Measurements from ENCODE around the gene FKBP8. TPM values are rescaled to one million over a fixed set of nuclear protein-coding genes. Genes with fewer than 3 reads are reported as not detected.

Gene FKBP8
- total RNA-seq, 1 experiment from 2014 or later, result 184 TPM

DNA sequence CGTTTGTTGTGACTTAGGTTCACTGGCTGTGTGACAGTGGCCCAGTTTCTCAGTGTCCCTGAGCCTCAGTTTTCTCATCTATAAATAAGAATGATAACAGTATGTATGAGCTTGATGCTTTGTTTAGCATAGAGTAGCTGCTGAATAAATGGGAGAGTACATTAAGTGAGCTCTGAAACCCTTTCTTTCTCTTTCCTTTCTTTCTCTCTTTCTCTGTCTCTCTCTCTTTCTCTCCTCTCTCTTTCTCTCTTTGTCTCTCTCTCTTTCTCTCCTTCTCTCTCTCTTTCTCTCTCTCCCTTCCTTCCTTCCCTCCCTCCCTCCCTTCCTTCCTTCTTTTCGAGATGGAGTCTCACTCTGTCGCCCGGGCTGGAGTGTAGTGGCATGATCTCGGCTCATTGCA lies 16.3 kb upstream of the FKBP8 start:
- POLR2A ChIA-PET, result no interaction called here

GRCh38 chr19:18558604-18559003 lies 15.2 kb upstream of the FKBP8 start:
- H3K9me3 Mint-ChIP-seq (ENCODE audit: unreplicated experiment), result no peaks in the 10 kb centered on the region
- CTCF ChIA-PET, result interaction anchor here (1.6 to 1.7 kb wide), 2 partner anchors 39 to 70 kb away, joined by 9 to 12 read pairs; no protein-coding TSS in a partner anchor
- Histone ChIP-seq H3K4me3 (ENCODE audit: low read depth, low read length) (peak overlapping the region; percentile 98), H3K36me3 (ENCODE audit: control insufficient read depth, insufficient read depth, low read length) (no peaks in the 10 kb centered on the region), H3K27me3 (replicated peaks; ENCODE audit: control insufficient read depth, insufficient read depth, low read length) (no peaks in the 10 kb centered on the region), H3K4me1 (no peaks in the 10 kb centered on the region), H3K9me3 (no peaks in the 10 kb centered on the region)
- DNase-seq, result no peak
- H3K4me3 Mint-ChIP-seq (ENCODE audit: unreplicated experiment), result peak overlapping the region; percentile 70
- no peaks in the 10 kb centered on the region for H3K4me1 Mint-ChIP-seq (ENCODE audit: low read depth, unreplicated experiment)
- no peaks in the 10 kb centered on the region for H3K27me3 Mint-ChIP-seq (ENCODE audit: insufficient read depth, unreplicated experiment)
- TF ChIP-seq CTCF (IDR thresholded peaks at IDR 0.05; ENCODE audit: insufficient read depth in 1 of 2, low read depth in 1 of 2, low read length in 1 of 2, severe bottlenecking in 1 of 2, unreplicated experiment in 1 of 2), result no peak
- H3K36me3 Mint-ChIP-seq (ENCODE audit: insufficient read depth, unreplicated experiment), result peaks cover 6% of the 10 kb centered on the region
- intact Hi-C loops (cut with micrococcal nuclease; ENCODE audit: unreplicated experiment), result loop anchor here (5.0 kb wide), 1 partner anchor 36 kb away; the partner anchor contains the start of gene ELL
- peak overlapping the region; percentile 60 for H3K27ac Mint-ChIP-seq (ENCODE audit: unreplicated experiment)
- no TSS peak for BruUV-seq (replicated peaks)
- POLR2A ChIA-PET, result interaction anchor here (1.4 to 1.8 kb wide), 2 partner anchors 12 to 31 kb away, joined by 10 to 12 read pairs; partner anchors contain the start of gene UBA52

More for the DNA sequence above, 16.3 kb upstream of the FKBP8 start:
- H3K9me3 Mint-ChIP-seq (ENCODE audit: unreplicated experiment), result no peaks in the 10 kb centered on the region
- Histone ChIP-seq H3K36me3 (ENCODE audit: control insufficient read depth, insufficient read depth, low read length) (peaks cover 2% of the 10 kb centered on the region; the same call in 1 of the 2 replicates), H3K27me3 (replicated peaks; ENCODE audit: control insufficient read depth, insufficient read depth, low read length) (no peaks in the 10 kb centered on the region), H3K9me3 (no peaks in the 10 kb centered on the region), H3K4me1 (no peaks in the 10 kb centered on the region), H3K4me3 (ENCODE audit: low read depth, low read length) (no peak overlapping the region)
- CTCF ChIA-PET, result no interaction called here
- BruUV-seq (replicated peaks), result no TSS peak
- DNase-seq, result no peak
- peaks cover 16% of the 10 kb centered on the region for H3K36me3 Mint-ChIP-seq (ENCODE audit: insufficient read depth, unreplicated experiment)
- H3K4me3 Mint-ChIP-seq (ENCODE audit: unreplicated experiment), result no peak overlapping the region
- intact Hi-C loops (cut with micrococcal nuclease; ENCODE audit: unreplicated experiment), result loop anchor here (5.0 kb wide), 1 partner anchor 37 kb away; the partner anchor contains the start of gene ELL
- H3K27me3 Mint-ChIP-seq (ENCODE audit: insufficient read depth, unreplicated experiment), result no peaks in the 10 kb centered on the region
- no peak overlapping the region for H3K27ac Mint-ChIP-seq (ENCODE audit: unreplicated experiment)
- TF ChIP-seq CTCF (IDR thresholded peaks at IDR 0.05; ENCODE audit: insufficient read depth in 1 of 2, low read depth in 1 of 2, low read length in 1 of 2, severe bottlenecking in 1 of 2, unreplicated experiment in 1 of 2), result no peak
- H3K4me1 Mint-ChIP-seq (ENCODE audit: low read depth, unreplicated experiment), result no peaks in the 10 kb centered on the region

GRCh38 chr19:18558202-18558555 lies 14.8 kb upstream of the FKBP8 start:
- BruUV-seq (replicated peaks), result no TSS peak
- H3K36me3 ChIP-seq (ENCODE audit: control insufficient read depth, insufficient read depth, low read length), result no peaks in the 10 kb centered on the region
- Mint-ChIP-seq H3K36me3 (ENCODE audit: insufficient read depth, unreplicated experiment) (peaks cover 6% of the 10 kb centered on the region), H3K9me3 (ENCODE audit: unreplicated experiment) (no peaks in the 10 kb centered on the region), H3K27me3 (ENCODE audit: insufficient read depth, unreplicated experiment) (no peaks in the 10 kb centered on the region), H3K4me1 (ENCODE audit: low read depth, unreplicated experiment) (no peaks in the 10 kb centered on the region), H3K27ac (ENCODE audit: unreplicated experiment) (peak overlapping the region; percentile 60), H3K4me3 (ENCODE audit: unreplicated experiment) (peak overlapping the region; percentile 70)
- intact Hi-C loops (cut with micrococcal nuclease; ENCODE audit: unreplicated experiment), result loop anchor here (5.0 kb wide), 1 partner anchor 36 kb away; the partner anchor contains the start of gene ELL
- ChIA-PET POLR2A (interaction anchor here (1.0 to 1.8 kb wide), 4 partner anchors 13 to 276 kb away, joined by 4 to 12 read pairs (median 8); partner anchors contain the start of genes JUND and UBA52), CTCF (interaction anchor here (0.8 to 1.7 kb wide), 7 partner anchors 13 to 81 kb away, joined by 3 to 12 read pairs (median 3); partner anchors contain the start of gene ELL)
- no peak for TF ChIP-seq CTCF (IDR thresholded peaks at IDR 0.05; ENCODE audit: insufficient read depth in 1 of 2, low read depth in 1 of 2, low read length in 1 of 2, severe bottlenecking in 1 of 2, unreplicated experiment in 1 of 2)
- no peaks in the 10 kb centered on the region for H3K9me3 ChIP-seq
- H3K4me1 ChIP-seq, result no peaks in the 10 kb centered on the region
- H3K27me3 ChIP-seq (replicated peaks; ENCODE audit: control insufficient read depth, insufficient read depth, low read length), result no peaks in the 10 kb centered on the region
- peak overlapping the region; percentile 98 for H3K4me3 ChIP-seq (ENCODE audit: low read depth, low read length)
- no peak for DNase-seq
